ENCODE results near the gene TBC1D14.

DNA sequence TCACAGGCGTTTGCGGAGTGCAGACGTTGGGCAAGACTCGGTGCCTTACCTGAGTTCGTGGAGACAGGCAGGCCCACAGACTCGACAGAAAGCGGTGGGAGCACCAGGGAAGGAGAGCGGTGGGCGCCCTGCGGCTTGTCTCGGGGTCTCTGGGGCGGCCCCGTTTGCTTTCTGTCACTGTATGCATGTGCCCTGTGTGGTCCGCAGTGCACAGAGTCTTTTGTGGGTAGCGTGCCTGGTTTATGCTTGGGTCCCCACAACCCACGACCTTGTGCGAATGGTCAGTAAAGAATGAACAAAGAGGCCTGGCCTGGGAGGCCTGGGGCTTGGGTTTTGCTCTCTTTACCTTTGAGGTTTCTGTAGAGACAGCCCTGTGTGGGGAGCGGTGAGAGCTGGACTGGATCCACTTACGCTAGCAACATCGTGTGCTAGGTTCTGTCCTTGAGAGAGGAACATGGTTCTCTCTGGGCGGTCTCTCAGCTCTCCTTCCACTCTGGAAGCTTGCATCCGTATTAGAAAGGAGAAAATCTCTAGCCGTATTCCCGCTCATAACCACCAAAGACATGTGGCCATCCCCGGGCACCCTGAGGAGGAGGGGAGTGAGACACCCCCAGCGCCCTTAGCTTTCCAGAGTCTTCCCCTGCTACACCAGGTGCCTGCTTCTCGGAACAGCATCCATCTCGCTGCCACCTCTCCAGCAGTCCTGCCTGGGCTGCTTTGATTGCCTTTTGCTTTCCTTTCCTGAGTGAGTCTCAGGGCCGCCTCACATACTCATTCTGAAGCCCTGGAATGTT is 134.7 kb downstream of the TBC1D14 start:
- TF ChIP-seq, protein P1, sequence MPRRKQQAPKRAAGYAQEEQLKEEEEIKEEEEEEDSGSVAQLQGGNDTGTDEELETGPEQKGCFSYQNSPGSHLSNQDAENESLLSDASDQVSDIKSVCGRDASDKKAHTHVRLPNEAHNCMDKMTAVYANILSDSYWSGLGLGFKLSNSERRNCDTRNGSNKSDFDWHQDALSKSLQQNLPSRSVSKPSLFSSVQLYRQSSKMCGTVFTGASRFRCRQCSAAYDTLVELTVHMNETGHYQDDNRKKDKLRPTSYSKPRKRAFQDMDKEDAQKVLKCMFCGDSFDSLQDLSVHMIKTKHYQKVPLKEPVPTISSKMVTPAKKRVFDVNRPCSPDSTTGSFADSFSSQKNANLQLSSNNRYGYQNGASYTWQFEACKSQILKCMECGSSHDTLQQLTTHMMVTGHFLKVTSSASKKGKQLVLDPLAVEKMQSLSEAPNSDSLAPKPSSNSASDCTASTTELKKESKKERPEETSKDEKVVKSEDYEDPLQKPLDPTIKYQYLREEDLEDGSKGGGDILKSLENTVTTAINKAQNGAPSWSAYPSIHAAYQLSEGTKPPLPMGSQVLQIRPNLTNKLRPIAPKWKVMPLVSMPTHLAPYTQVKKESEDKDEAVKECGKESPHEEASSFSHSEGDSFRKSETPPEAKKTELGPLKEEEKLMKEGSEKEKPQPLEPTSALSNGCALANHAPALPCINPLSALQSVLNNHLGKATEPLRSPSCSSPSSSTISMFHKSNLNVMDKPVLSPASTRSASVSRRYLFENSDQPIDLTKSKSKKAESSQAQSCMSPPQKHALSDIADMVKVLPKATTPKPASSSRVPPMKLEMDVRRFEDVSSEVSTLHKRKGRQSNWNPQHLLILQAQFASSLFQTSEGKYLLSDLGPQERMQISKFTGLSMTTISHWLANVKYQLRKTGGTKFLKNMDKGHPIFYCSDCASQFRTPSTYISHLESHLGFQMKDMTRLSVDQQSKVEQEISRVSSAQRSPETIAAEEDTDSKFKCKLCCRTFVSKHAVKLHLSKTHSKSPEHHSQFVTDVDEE (CRISPR knock-in tag; IDR thresholded peaks at IDR 0.05): no peak
- TF ChIP-seq, protein P2, sequence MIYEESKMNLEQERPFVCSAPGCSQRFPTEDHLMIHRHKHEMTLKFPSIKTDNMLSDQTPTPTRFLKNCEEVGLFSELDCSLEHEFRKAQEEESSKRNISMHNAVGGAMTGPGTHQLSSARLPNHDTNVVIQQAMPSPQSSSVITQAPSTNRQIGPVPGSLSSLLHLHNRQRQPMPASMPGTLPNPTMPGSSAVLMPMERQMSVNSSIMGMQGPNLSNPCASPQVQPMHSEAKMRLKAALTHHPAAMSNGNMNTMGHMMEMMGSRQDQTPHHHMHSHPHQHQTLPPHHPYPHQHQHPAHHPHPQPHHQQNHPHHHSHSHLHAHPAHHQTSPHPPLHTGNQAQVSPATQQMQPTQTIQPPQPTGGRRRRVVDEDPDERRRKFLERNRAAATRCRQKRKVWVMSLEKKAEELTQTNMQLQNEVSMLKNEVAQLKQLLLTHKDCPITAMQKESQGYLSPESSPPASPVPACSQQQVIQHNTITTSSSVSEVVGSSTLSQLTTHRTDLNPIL (CRISPR knock-in tag; IDR thresholded peaks at IDR 0.05; ENCODE audit: low read depth): no peak
- no peak for TF ChIP-seq ZFP3 (CRISPR knock-in tag; IDR thresholded peaks at IDR 0.05)
- no peak for TF ChIP-seq ZNF565 (CRISPR knock-in tag; conservative IDR thresholded peaks at IDR 0.05; ENCODE audit: low read depth)
- no peak for TF ChIP-seq ZFP30 (CRISPR knock-in tag; IDR thresholded peaks at IDR 0.05)
- TF ChIP-seq TOX (CRISPR knock-in tag; IDR thresholded peaks at IDR 0.05; ENCODE audit: borderline replicate concordance): no peak
- TF ChIP-seq, protein P3, sequence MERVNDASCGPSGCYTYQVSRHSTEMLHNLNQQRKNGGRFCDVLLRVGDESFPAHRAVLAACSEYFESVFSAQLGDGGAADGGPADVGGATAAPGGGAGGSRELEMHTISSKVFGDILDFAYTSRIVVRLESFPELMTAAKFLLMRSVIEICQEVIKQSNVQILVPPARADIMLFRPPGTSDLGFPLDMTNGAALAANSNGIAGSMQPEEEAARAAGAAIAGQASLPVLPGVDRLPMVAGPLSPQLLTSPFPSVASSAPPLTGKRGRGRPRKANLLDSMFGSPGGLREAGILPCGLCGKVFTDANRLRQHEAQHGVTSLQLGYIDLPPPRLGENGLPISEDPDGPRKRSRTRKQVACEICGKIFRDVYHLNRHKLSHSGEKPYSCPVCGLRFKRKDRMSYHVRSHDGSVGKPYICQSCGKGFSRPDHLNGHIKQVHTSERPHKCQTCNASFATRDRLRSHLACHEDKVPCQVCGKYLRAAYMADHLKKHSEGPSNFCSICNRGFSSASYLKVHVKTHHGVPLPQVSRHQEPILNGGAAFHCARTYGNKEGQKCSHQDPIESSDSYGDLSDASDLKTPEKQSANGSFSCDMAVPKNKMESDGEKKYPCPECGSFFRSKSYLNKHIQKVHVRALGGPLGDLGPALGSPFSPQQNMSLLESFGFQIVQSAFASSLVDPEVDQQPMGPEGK (CRISPR knock-in tag; IDR thresholded peaks at IDR 0.05; ENCODE audit: borderline replicate concordance): no peak
- TF ChIP-seq ARNTL (CRISPR knock-in tag; IDR thresholded peaks at IDR 0.05; ENCODE audit: borderline replicate concordance, low read depth): no peak
- TF ChIP-seq CSDC2 (CRISPR knock-in tag; IDR thresholded peaks at IDR 0.05): no peak
- no peak for TF ChIP-seq TCF4 (CRISPR knock-in tag; IDR thresholded peaks at IDR 0.05; ENCODE audit: borderline replicate concordance)
- no peak for TF ChIP-seq ESRRG (CRISPR knock-in tag; IDR thresholded peaks at IDR 0.05)
- TF ChIP-seq RARB (CRISPR knock-in tag; IDR thresholded peaks at IDR 0.05): no peak
